Hepatic stellate cell (primary cell): ENCODE measurements around the gene GPR142.
A peak's percentile ranks its signal among the peaks of the same experiment; 100 is the strongest.

Experiments
- DNase-seq: peaks from one replicate; pipeline ENCODE4 v3.0.0; 2011; ENCODE audit warnings: low spot score

GPR142 gene

GRCh38 chr17:74369665-74370490, 2.6 kb downstream of the GPR142 start:
- DNase-seq, result no peak

DNA sequence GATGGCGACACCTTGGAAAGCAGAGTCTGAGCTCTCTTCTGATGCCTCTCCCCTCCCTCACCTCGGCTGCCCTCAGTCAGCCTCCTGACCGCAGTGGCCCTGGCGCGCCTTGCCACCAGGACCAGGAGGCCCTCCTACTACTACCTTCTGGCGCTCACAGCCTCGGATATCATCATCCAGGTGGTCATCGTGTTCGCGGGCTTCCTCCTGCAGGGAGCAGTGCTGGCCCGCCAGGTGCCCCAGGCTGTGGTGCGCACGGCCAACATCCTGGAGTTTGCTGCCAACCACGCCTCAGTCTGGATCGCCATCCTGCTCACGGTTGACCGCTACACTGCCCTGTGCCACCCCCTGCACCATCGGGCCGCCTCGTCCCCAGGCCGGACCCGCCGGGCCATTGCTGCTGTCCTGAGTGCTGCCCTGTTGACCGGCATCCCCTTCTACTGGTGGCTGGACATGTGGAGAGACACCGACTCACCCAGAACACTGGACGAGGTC, 4.4 kb downstream of the GPR142 start:
- no peak for DNase-seq

DNA sequence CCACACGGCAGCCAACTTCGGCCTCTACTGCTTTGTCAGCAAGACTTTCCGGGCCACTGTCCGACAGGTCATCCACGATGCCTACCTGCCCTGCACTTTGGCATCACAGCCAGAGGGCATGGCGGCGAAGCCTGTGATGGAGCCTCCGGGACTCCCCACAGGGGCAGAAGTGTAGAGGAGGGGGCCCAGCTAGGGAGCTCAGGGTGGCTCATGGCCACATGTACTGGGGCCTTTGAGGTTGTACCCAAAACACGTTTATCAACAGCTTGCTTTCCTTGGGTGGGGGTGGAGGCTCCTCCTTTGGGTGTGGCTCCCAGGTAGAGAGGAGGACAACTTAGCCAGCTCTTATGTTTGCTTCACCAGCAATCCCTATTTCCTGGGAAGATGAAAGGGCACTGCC, 5.1 kb downstream of the GPR142 start:
- DNase-seq, result no peak

DNA sequence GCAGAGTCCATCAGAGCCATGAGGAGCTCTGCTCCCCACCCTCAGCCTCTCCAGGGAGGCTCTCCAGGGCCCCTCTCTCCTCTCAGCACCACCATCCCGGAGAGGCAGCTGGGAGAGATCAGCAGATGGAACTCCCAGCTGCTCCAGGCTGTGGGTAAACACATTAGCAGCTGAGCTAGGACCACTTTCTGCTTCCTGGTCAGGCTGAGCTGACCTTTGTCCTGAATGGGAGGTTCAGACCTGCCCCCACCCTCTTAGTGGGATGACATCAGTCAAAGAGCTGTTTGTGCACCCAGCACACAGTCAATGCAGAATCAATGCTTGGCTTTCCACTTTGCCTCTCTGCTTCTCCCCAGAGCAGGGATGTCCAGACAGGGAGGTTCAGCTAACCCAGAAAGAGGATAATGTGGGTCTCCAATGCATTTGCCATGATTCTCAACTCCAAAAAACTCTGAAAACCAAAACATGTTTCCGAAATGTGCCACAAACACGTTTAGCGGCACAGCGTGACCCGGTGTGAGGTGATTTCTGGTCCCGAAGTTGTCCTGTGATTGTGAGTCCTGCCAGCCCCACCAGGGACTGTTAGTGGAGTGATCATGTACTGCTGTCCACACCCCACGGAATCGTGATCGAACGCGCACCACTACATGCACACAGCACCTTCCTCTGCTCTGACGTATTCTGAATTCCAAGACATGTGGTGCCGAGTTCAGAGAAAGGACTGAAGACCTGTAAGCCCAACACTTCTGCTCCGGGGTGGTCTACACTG, 6.7 kb downstream of the GPR142 start:
- DNase-seq, result no peak

DNA sequence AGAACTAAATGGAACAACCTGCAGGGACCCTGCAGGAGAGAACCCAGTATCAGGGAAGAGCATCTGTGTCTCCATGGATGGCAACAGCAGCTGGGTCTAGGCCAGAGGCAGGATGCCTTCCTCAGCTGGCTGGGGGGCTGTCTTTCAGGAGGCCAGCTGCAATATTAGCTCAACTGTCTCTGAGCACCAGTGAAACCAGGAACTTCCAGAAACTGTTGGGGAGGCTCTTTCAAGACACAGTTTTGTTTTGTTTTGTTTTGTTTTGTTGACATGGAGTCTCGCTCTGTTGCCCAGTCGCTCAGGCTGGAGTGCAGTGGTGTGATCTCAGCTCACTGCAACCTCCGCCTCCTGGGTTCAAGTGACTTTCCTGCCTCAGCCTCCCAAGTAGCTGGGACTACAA, 7.6 kb downstream of the GPR142 start:
- DNase-seq, result no peak

DNA sequence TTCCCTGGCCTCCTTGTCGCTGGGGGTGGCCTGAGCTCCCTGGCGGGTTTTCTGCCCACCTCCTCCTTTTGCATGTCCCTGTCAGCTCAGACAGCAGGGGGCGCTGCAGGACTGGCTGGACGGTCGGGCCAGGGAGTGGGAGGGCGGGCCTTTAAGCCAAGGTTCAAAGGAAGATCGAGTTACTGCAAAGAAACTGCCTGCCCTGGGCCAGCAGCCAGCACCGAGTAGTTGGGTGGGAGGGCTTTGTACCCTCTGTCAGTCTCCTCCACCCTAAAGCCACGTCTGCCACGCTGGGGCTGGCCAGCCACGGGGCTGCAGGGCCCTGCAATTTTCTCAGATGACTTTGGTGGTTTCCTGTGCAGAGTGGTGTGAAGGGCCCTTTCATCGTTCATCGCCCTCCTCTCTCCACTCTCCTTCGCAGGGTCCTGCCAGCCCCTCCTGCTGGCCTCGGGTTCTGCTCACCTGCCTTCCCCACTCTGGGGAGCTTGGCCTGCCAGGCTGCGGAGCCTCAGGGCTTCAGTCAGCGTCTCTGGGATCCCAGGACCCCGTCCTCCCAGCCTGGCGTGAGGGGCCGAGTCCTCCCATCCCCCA, 12.3 kb downstream of the GPR142 start:
- peak; percentile 85 for DNase-seq

GRCh38 chr17:74380086-74380958, 13.0 kb downstream of the GPR142 start:
- DNase-seq, result no peak

DNA sequence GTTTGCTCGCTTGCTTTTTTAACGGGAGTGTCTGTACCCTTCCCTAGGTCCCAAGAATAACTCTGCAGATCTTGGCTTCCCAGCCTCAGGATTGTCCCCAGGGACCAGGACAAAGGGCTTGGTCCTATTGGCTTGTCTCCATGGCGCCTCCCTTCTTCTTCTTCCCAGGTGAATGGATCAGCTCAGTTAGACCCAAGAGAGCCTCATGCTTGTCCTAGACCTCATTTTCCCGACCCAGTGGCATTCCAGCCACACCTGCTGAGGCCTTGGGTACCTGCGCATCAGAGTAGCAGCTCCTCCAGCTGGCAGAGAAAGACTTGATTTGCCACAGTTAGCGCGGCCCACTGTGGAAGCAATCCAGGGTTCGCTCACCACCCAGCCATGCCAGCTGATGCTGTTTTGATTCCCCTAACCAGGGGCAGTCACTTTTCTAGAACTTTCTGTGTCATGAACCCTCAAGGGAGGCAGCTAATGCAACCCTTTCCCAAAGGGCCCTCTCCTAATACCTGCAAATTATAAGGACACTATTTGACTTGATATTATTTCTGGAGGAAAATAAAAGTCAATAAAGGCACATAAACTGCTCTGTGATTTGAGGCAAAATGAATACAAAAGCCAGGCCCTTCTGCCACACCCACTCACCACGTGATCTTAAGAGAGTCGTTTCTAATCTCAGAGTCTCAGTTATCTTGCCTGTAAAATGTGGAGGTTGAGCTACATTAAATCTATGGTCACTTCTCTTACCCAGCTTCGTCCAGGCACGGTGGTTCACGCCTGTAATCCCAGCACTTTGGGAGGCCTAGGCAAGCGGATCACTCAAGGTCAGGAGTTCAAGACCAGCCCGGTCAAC, 13.9 kb downstream of the GPR142 start:
- no peak for DNase-seq

- no peak for DNase-seq
Measured at GRCh38 chr17:74383141-74383540, 15.8 kb downstream of the GPR142 start.

- DNase-seq, result no peak
Measured at GRCh38 chr17:74385201-74385600, 17.9 kb downstream of the GPR142 start.

DNA sequence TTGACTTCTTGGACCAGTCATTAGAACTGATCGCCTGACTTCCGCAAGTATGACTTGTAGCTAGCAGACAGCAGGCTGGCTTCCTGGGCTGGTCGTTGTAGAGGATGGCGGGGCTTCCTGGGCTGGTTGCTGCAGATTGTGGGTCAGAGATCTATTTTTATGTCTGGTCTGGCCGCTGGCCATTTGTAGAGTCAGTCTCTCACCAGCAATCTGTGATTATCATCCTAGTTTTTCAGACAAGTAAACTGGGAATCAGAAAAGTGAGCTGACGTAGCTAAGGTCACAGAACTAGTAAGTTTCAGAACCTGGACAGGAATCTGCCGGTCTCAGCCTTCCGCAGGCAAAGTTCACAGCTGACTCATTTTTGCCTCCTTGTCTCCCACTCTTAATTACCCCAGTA, 19.1 kb downstream of the GPR142 start:
- DNase-seq, result no peak

DNA sequence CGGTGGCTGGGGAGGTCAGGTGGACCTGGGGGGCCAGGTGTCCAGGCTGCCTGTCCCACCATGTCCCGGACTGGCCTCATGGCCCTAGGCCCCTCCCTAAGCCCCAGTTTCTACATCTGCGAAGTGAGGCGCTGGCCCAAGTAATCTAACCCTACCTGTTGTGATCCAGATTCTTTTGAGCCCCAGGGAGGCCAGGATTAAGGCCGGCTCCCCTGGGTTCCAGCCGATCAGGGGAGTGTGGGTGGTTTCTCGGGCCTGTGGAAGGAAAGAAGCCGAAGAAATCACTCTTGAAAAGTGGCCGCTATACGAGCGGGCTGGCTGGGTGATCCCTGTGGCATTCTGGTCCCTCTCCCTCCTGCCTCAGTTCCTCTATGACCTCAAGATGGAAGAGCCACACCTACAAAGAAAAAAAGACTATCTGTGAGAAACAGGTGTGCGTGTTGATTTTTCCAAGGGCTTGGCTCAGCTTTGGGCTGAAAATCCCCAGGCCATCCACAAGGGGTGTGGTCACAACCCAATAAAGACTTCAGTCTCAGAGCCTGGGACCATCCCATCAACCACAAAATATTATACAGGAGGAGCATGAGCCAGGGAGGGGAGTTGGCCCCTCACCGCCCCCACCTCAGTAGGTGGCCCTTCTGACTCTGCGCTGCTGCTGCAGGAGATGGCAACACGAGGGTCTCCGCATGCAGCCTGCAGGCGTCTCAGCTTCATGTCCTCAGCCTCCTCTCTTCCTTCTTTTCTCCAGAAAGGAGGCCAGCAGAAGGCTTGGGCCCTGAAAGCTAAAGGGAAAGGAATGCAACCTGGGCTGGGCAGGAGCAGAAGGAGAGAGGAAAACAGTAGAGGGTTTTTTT, 20.3 kb downstream of the GPR142 start:
- no peak for DNase-seq

GRCh38 chr17:74389084-74389753, 21.9 kb downstream of the GPR142 start:
- no peak for DNase-seq

- no peak for DNase-seq
Measured at GRCh38 chr17:74389937-74390679, 22.8 kb downstream of the GPR142 start.

GRCh38 chr17:74390680-74391653, 23.7 kb downstream of the GPR142 start:
- no peak for DNase-seq

- no peak for DNase-seq
Measured at GRCh38 chr17:74391771-74392170, 24.5 kb downstream of the GPR142 start.

- DNase-seq, result no peak
Measured at GRCh38 chr17:74392848-74393247, 25.5 kb downstream of the GPR142 start.
